Measurements from ENCODE around the gene MED10. TPM values are rescaled to one million over a fixed set of nuclear protein-coding genes. Genes with fewer than 3 reads are reported as not detected.
"Not testable (repeated sequence)": the region's sequence is repeated elsewhere in the genome, so short reads cannot be mapped to it uniquely, and the experiment has no call there.

MED10 gene
- polyA plus RNA-seq, 3 donors, result 37.8 to 39.5 (median 38.6) TPM

- DNase-seq (ENCODE audit: extremely low read depth in 1 of 11, low read depth in 9 of 11, low spot score in 4 of 11), result no peak
Observed at GRCh38 chr5:6387970-6388369, 9.6 kb upstream of the MED10 start.

- no peak for DNase-seq (ENCODE audit: extremely low read depth in 1 of 11, low read depth in 9 of 11, low spot score in 4 of 11)
Observed at GRCh38 chr5:6386271-6386670, 7.9 kb upstream of the MED10 start.

GRCh38 chr5:6384856-6385255, 6.5 kb upstream of the MED10 start:
- DNase-seq (ENCODE audit: extremely low read depth in 1 of 11, low read depth in 9 of 11, low spot score in 4 of 11), result no peak

GRCh38 chr5:6383376-6383775, 5.0 kb upstream of the MED10 start:
- no peak for DNase-seq (ENCODE audit: extremely low read depth in 1 of 11, low read depth in 9 of 11, low spot score in 4 of 11)

GRCh38 chr5:6379246-6379645, 899 bp upstream of the MED10 start:
- DNase-seq (ENCODE audit: extremely low read depth in 1 of 11, low read depth in 9 of 11, low spot score in 4 of 11), result no peak

- no peak for DNase-seq (ENCODE audit: extremely low read depth in 1 of 11, low read depth in 9 of 11, low spot score in 4 of 11)
Observed at GRCh38 chr5:6378766-6379103, 388 bp upstream of the MED10 start.

- DNase-seq (ENCODE audit: extremely low read depth in 1 of 11, low read depth in 9 of 11, low spot score in 4 of 11), result no peak
Observed at GRCh38 chr5:6377582-6377904, 804 bp downstream of the MED10 start.

GRCh38 chr5:6376974-6377520, 1.3 kb downstream of the MED10 start:
- DNase-seq (ENCODE audit: extremely low read depth in 1 of 11, low read depth in 9 of 11, low spot score in 4 of 11), result no peak

GRCh38 chr5:6373081-6373846, 5.1 kb downstream of the MED10 start:
- no peak for DNase-seq (ENCODE audit: extremely low read depth in 1 of 11, low read depth in 9 of 11, low spot score in 4 of 11)

- no peak for DNase-seq (ENCODE audit: extremely low read depth in 1 of 11, low read depth in 9 of 11, low spot score in 4 of 11)
Observed at GRCh38 chr5:6372251-6373080, 5.9 kb downstream of the MED10 start.

GRCh38 chr5:6371079-6371810, 7.1 kb downstream of the MED10 start:
- DNase-seq (ENCODE audit: extremely low read depth in 1 of 11, low read depth in 9 of 11, low spot score in 4 of 11), result no peak

- no peak for DNase-seq (ENCODE audit: extremely low read depth in 1 of 11, low read depth in 9 of 11, low spot score in 4 of 11)
Observed at GRCh38 chr5:6370580-6370979, 7.8 kb downstream of the MED10 start.

- DNase-seq (ENCODE audit: extremely low read depth in 1 of 11, low read depth in 9 of 11, low spot score in 4 of 11), result no peak
Observed at GRCh38 chr5:6365977-6366590, 12.3 kb downstream of the MED10 start.

GRCh38 chr5:6365142-6365976, 13.0 kb downstream of the MED10 start:
- DNase-seq (ENCODE audit: extremely low read depth in 1 of 11, low read depth in 9 of 11, low spot score in 4 of 11), result no peak

- not testable (repeated sequence) for DNase-seq (ENCODE audit: extremely low read depth in 1 of 11, low read depth in 9 of 11, low spot score in 4 of 11)
Observed at GRCh38 chr5:6363454-6364011, 14.8 kb downstream of the MED10 start.

- no peak for DNase-seq (ENCODE audit: extremely low read depth in 1 of 11, low read depth in 9 of 11, low spot score in 4 of 11)
Observed at GRCh38 chr5:6362846-6363245, 15.5 kb downstream of the MED10 start.

- DNase-seq (ENCODE audit: extremely low read depth in 1 of 11, low read depth in 9 of 11, low spot score in 4 of 11), result no peak
Observed at GRCh38 chr5:6361101-6361500, 17.2 kb downstream of the MED10 start.
